K562 (cell line): Measurements from ENCODE around the gene TRPM4. TPM values are rescaled to one million over a fixed set of nuclear protein-coding genes. Genes with fewer than 3 reads are reported as not detected.
A peak's percentile ranks its signal among the peaks of the same experiment; 100 is the strongest.

ENCODE experiments used
- ARID3B ChIP-seq: fragments of 250-450 bp; sonication (Bioruptor Pico); IDR thresholded peaks from 2 replicates; pipeline ENCODE4 v1.4.0; 2020; ENCODE audit warnings: borderline replicate concordance
- CEBPB ChIP-seq: fragments of 450-650 bp; IDR thresholded peaks from 2 replicates; pipeline ENCODE4 v1.6.1; 2016; ENCODE audit warnings: missing genetic modification characterization, missing compliant biosample characterization
- FOXK2 ChIP-seq, 2 experiments: fragments of 450-650 bp; IDR thresholded peaks in 1 of 2; conservative IDR thresholded peaks in 1 of 2; 2 replicates each; pipeline ENCODE4 v1.6.1; 2016; ENCODE audit warnings: low read depth in 2 of 2, mild to moderate bottlenecking in 1 of 2
- KAT7 ChIP-seq: sonication (generic); formaldehyde crosslinking; IDR thresholded peaks from 2 replicates; pipeline ENCODE4 v1.8.0; 2022; ENCODE audit warnings: missing genetic modification reagents, mild to moderate bottlenecking, borderline replicate concordance
- MAZ ChIP-seq, 2 experiments: fragments of 450-650 bp in 1 of 2; sonication (generic) in 1 of 2; formaldehyde crosslinking; IDR thresholded peaks in 1 of 2; conservative IDR thresholded peaks in 1 of 2; 2 replicates each; pipeline versions ENCODE4 v1.4.0 to v1.5.0; 2020; ENCODE audit warnings: mild to moderate bottlenecking in 1 of 2, missing genetic modification reagents in 1 of 2
- MXI1 ChIP-seq: IDR thresholded peaks from 2 replicates; pipeline ENCODE4 v1.6.1; 2011; ENCODE audit warnings: low read depth, mild to moderate bottlenecking, improper control_type of control experiment, low read length
- NFRKB ChIP-seq: fragments of 450-650 bp; IDR thresholded peaks from 2 replicates; pipeline ENCODE4 v1.6.1; 2016; ENCODE audit warnings: low read depth
- RBBP5 ChIP-seq: fragments of 200-600 bp; sonication (generic); IDR thresholded peaks from 2 replicates; pipeline ENCODE4 v1.6.1; 2012; ENCODE audit warnings: borderline replicate concordance, mild to moderate bottlenecking, low read length, control low read depth, inconsistent platforms; ENCODE audit not compliant: insufficient read depth, poor library complexity, severe bottlenecking
- RNF2 ChIP-seq: sonication (generic); IDR thresholded peaks from 2 replicates; pipeline ENCODE4 v1.6.1; 2016
- TEAD2 ChIP-seq: fragments of 450-650 bp; IDR thresholded peaks from 2 replicates; pipeline ENCODE4 v1.6.1; 2016; ENCODE audit warnings: missing genetic modification characterization, control low read depth, missing compliant biosample characterization
- TEAD4 ChIP-seq, 2 experiments: sonication (generic) in 1 of 2; formaldehyde crosslinking in 1 of 2; IDR thresholded peaks; 2 replicates each; pipeline versions ENCODE4 v1.6.1 to v1.8.0; 2012 to 2022; ENCODE audit warnings: borderline replicate concordance in 1 of 2, inconsistent platforms in 1 of 2, low read length in 1 of 2, mild to moderate bottlenecking in 1 of 2, missing genetic modification reagents in 1 of 2
- THRAP3 ChIP-seq: fragments of 450-650 bp; IDR thresholded peaks from 2 replicates; pipeline ENCODE4 v1.6.1; 2016; ENCODE audit warnings: mild to moderate bottlenecking, inconsistent platforms, borderline replicate concordance
- ZNF232 ChIP-seq: sonication (generic); formaldehyde crosslinking; IDR thresholded peaks from 2 replicates; pipeline ENCODE4 v1.8.0; 2022; ENCODE audit warnings: mild to moderate bottlenecking, missing genetic modification reagents
- ZNF436 ChIP-seq: fragments of 250-450, 450-650 bp; sonication (Bioruptor Pico); formaldehyde crosslinking; IDR thresholded peaks from 2 replicates; pipeline ENCODE4 v1.7.0; 2020; ENCODE audit warnings: mild to moderate bottlenecking
- ZNF707 ChIP-seq: fragments of 250-450 bp; sonication (Bioruptor Pico); conservative IDR thresholded peaks from 2 replicates; pipeline ENCODE4 v1.8.0; 2022; ENCODE audit warnings: inconsistent platforms, mild to moderate bottlenecking, moderate library complexity
- polyA plus RNA-seq, 8 experiments: library from polyadenylated mRNA; depleted of rRNA in 4 of 8; stranded (reverse) in 5 of 8; unstranded in 3 of 8; fragments of >200 nt; fragmentation: Nextera tagmentation in 2 of 8; fragmentation: Illumina TruSeq in 1 of 8; extraction: Ambion mirVana in 2 of 8; extraction: Trizol in 1 of 8; gene quantifications; 2 replicates each; pipeline versions ENCODE4 v1.2.1 to v1.2.3, GENCODE V29; 2011 to 2014; ENCODE audit warnings: inconsistent platforms in 1 of 8, missing spikeins in 1 of 8
- total RNA-seq, 7 experiments: library from RNA; depleted of rRNA in 6 of 7; stranded (reverse); fragments of >200 nt in 6 of 7; fragmentation: Illumina TruSeq in 2 of 7; extraction: Trizol in 2 of 7; gene quantifications; 2 replicates each; pipeline versions ENCODE4 v1.2.1 to v1.2.3, GENCODE V29; 2011 to 2021; ENCODE audit warnings: low replicate concordance in 1 of 7
- TF ChIP-seq, protein P1 (sequence below): sonication (generic); formaldehyde crosslinking; IDR thresholded peaks from 2 replicates; pipeline ENCODE4 v1.8.1; 2023; ENCODE audit warnings: missing genetic modification reagents, mild to moderate bottlenecking, borderline replicate concordance
- TF ChIP-seq, protein P2 (sequence below): conservative IDR thresholded peaks from 2 replicates; pipeline ENCODE4 v1.6.1; 2011; ENCODE audit warnings: low read depth, mild to moderate bottlenecking, low read length; ENCODE audit not compliant: control insufficient read depth
- TF ChIP-seq, protein P3 (sequence below): fragments of 250-450 bp; sonication (Bioruptor Pico); IDR thresholded peaks from 2 replicates; pipeline ENCODE4 v1.5.1; 2021; ENCODE audit warnings: mild to moderate bottlenecking

TRPM4 gene
- total and polyA plus RNA-seq, 9 of the 15 experiments (the other 6 are each of a cell fraction or from before 2014, with no cell fraction given), result 6.5 to 45.4 (median 15.2) TPM

DNA sequence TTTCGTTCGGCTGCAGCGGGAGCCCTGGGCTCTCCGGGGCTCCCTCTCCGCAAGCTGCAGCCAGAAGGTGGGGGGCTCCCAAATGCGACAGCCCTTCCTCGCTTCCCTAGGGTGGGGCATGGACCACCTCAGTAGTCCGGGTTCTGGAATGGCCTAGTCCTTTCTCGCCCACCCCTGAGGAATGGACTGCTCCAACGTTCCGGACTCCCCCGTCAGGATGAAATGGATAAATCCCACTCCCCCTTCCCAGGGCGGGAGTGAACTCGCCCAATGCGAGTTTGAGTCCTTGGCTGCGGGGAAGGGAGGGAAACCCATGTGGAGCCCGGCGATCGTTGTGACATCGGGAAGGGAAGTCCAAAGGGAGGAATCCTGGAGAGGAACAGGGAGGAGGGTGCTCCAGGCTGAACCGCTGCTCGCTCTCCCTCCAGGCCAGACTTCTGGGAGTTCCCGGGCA lies 7.9 kb upstream of the TRPM4 start (continued):
- TF ChIP-seq ARID3B (0 out of 2 replicates have a peak, but pooled peaks have one; percentile 8), TEAD2 (no peak), MXI1 (peak; percentile 21; the same call in 1 of the 2 replicates), RBBP5 (peak; percentile 45), NFRKB (no peak), ZNF232 (CRISPR knock-in tag) (0 out of 2 replicates have a peak, but pooled peaks have one; percentile 12), ZNF707 (no peak), THRAP3 (no peak), CEBPB (tag) (peak; percentile 7; the same call in 1 of the 2 replicates), RNF2 (peak; percentile 62), KAT7 (CRISPR knock-in tag) (0 out of 2 replicates have a peak, but pooled peaks have one; percentile 15), MAZ (CRISPR knock-in tag; conservative IDR thresholded peaks at IDR 0.05 in 1 of 2, IDR thresholded peaks at IDR 0.05 in 1 of 2) (0 out of 4 replicates have a peak, but pooled peaks of 1 of the 2 experiments have one; percentile 11), TEAD4 (IDR thresholded peaks at IDR 0.05; ENCODE audit: low read length) (peak; percentile 4; the same call in 1 of the 2 replicates), TEAD4 (CRISPR knock-in tag; IDR thresholded peaks at IDR 0.05; ENCODE audit: borderline replicate concordance) (no peak), FOXK2 (conservative IDR thresholded peaks at IDR 0.05 in 1 of 2, IDR thresholded peaks at IDR 0.05 in 1 of 2; ENCODE audit: low read depth in 2 of 2) (peak in 1 of 2 experiments; percentile 99; a peak in 2 of 4 replicates), ZNF436 (CRISPR knock-in tag) (no peak)
- TF ChIP-seq, protein P1, sequence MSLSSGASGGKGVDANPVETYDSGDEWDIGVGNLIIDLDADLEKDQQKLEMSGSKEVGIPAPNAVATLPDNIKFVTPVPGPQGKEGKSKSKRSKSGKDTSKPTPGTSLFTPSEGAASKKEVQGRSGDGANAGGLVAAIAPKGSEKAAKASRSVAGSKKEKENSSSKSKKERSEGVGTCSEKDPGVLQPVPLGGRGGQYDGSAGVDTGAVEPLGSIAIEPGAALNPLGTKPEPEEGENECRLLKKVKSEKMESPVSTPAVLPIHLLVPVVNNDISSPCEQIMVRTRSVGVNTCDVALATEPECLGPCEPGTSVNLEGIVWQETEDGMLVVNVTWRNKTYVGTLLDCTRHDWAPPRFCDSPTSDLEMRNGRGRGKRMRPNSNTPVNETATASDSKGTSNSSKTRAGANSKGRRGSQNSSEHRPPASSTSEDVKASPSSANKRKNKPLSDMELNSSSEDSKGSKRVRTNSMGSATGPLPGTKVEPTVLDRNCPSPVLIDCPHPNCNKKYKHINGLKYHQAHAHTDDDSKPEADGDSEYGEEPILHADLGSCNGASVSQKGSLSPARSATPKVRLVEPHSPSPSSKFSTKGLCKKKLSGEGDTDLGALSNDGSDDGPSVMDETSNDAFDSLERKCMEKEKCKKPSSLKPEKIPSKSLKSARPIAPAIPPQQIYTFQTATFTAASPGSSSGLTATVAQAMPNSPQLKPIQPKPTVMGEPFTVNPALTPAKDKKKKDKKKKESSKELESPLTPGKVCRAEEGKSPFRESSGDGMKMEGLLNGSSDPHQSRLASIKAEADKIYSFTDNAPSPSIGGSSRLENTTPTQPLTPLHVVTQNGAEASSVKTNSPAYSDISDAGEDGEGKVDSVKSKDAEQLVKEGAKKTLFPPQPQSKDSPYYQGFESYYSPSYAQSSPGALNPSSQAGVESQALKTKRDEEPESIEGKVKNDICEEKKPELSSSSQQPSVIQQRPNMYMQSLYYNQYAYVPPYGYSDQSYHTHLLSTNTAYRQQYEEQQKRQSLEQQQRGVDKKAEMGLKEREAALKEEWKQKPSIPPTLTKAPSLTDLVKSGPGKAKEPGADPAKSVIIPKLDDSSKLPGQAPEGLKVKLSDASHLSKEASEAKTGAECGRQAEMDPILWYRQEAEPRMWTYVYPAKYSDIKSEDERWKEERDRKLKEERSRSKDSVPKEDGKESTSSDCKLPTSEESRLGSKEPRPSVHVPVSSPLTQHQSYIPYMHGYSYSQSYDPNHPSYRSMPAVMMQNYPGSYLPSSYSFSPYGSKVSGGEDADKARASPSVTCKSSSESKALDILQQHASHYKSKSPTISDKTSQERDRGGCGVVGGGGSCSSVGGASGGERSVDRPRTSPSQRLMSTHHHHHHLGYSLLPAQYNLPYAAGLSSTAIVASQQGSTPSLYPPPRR, result no peak
- TF ChIP-seq, protein P2, sequence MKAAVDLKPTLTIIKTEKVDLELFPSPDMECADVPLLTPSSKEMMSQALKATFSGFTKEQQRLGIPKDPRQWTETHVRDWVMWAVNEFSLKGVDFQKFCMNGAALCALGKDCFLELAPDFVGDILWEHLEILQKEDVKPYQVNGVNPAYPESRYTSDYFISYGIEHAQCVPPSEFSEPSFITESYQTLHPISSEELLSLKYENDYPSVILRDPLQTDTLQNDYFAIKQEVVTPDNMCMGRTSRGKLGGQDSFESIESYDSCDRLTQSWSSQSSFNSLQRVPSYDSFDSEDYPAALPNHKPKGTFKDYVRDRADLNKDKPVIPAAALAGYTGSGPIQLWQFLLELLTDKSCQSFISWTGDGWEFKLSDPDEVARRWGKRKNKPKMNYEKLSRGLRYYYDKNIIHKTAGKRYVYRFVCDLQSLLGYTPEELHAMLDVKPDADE, result 0 out of 2 replicates have a peak, but pooled peaks have one; percentile 9
- TF ChIP-seq, protein P3, sequence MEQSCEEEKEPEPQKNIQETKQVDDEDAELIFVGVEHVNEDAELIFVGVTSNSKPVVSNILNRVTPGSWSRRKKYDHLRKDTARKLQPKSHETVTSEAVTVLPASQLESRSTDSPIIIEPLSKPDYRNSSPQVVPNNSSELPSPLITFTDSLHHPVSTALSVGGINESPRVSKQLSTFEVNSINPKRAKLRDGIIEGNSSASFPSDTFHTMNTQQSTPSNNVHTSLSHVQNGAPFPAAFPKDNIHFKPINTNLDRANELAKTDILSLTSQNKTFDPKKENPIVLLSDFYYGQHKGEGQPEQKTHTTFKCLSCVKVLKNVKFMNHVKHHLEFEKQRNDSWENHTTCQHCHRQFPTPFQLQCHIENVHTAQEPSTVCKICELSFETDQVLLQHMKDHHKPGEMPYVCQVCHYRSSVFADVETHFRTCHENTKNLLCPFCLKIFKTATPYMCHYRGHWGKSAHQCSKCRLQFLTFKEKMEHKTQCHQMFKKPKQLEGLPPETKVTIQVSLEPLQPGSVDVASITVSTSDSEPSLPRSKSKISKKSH, result no peak
